K562 (cell line): ENCODE results near the gene PGM3. TPM values are rescaled to one million over a fixed set of nuclear protein-coding genes. Genes with fewer than 3 reads are reported as not detected.

ENCODE experiments used
- KDM2B ChIP-seq: fragments of 250-450 bp; sonication (Bioruptor Pico); IDR thresholded peaks from 2 replicates; pipeline ENCODE4 v1.8.0; 2021; ENCODE audit warnings: mild to moderate bottlenecking, moderate library complexity
- SNIP1 ChIP-seq: fragments of 450-650 bp; IDR thresholded peaks from 2 replicates; pipeline ENCODE4 v1.7.1; 2017; ENCODE audit warnings: low read depth, mild to moderate bottlenecking
- polyA plus RNA-seq, 8 experiments: library from polyadenylated mRNA; depleted of rRNA in 4 of 8; stranded (reverse) in 5 of 8; unstranded in 3 of 8; fragments of >200 nt; fragmentation: Nextera tagmentation in 2 of 8; fragmentation: Illumina TruSeq in 1 of 8; extraction: Ambion mirVana in 2 of 8; extraction: Trizol in 1 of 8; gene quantifications; 2 replicates each; pipeline versions ENCODE4 v1.2.1 to v1.2.3, GENCODE V29; 2011 to 2014; ENCODE audit warnings: inconsistent platforms in 1 of 8, missing spikeins in 1 of 8
- total RNA-seq, 7 experiments: library from RNA; depleted of rRNA in 6 of 7; stranded (reverse); fragments of >200 nt in 6 of 7; fragmentation: Illumina TruSeq in 2 of 7; extraction: Trizol in 2 of 7; gene quantifications; 2 replicates each; pipeline versions ENCODE4 v1.2.1 to v1.2.3, GENCODE V29; 2011 to 2021; ENCODE audit warnings: low replicate concordance in 1 of 7
- TF ChIP-seq, protein P1 (sequence below), 2 experiments: fragments of 450-650 bp in 1 of 2; sonication (generic) in 1 of 2; formaldehyde crosslinking in 1 of 2; IDR thresholded peaks; 2 replicates each; pipeline versions ENCODE4 v1.7.1 to v1.9.0; 2016 to 2022; ENCODE audit warnings: inconsistent platforms in 1 of 2, mild to moderate bottlenecking in 1 of 2, missing genetic modification reagents in 1 of 2
- TF ChIP-seq, protein P2 (sequence below): fragments of 450-650 bp; IDR thresholded peaks from 2 replicates; pipeline ENCODE4 v1.6.1; 2016; ENCODE audit warnings: borderline replicate concordance

Gene PGM3
- total and polyA plus RNA-seq, 9 of the 15 experiments (the other 6 are each of a cell fraction or from before 2014, with no cell fraction given), result 19.1 to 107 (median 50.5) TPM

DNA sequence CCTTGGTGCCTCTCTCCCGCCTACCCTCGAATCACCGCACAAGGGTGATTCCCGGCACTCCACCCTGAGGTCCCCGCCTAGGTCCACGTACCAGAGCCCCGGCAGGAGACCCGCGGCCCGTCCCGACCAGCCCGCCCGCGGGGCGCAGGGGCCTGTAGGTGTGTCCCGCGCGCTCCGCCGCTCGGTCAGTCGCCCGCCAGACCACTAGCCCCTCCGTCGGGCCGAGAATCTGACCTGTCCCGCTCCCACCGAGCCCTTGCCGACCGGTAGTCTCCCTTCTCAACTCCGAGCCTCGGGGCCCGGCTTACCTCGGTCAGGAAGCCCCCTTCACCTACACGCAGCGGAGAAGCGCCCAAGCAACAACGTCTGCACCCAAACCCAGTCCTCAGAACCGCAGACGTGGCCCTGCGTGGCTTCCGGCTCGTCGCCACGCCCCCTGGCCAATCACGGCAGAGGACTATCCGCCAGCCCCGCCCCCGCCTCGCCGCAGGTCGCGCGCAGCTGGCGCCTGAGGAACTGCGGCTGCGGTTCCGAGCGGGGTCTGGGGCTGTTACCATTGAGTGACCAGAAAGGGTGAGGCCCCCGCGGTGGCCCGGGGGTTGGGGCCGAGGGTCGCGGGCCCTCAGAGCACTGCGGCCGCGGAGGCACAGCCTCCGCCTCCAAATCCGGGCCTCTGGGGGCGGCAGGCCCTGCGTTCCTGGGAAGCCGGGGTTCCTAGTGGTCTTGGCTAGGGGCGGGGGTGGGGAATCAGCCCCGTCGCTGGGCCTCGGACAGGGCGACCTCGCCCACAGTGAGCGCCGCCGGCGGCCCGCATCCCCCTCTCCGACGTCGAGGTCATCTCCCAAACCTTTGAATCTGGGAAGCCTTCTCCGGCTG is at the start of gene PGM3, which contains the start of gene RWDD2A (continued):
- TF ChIP-seq, protein P1, sequence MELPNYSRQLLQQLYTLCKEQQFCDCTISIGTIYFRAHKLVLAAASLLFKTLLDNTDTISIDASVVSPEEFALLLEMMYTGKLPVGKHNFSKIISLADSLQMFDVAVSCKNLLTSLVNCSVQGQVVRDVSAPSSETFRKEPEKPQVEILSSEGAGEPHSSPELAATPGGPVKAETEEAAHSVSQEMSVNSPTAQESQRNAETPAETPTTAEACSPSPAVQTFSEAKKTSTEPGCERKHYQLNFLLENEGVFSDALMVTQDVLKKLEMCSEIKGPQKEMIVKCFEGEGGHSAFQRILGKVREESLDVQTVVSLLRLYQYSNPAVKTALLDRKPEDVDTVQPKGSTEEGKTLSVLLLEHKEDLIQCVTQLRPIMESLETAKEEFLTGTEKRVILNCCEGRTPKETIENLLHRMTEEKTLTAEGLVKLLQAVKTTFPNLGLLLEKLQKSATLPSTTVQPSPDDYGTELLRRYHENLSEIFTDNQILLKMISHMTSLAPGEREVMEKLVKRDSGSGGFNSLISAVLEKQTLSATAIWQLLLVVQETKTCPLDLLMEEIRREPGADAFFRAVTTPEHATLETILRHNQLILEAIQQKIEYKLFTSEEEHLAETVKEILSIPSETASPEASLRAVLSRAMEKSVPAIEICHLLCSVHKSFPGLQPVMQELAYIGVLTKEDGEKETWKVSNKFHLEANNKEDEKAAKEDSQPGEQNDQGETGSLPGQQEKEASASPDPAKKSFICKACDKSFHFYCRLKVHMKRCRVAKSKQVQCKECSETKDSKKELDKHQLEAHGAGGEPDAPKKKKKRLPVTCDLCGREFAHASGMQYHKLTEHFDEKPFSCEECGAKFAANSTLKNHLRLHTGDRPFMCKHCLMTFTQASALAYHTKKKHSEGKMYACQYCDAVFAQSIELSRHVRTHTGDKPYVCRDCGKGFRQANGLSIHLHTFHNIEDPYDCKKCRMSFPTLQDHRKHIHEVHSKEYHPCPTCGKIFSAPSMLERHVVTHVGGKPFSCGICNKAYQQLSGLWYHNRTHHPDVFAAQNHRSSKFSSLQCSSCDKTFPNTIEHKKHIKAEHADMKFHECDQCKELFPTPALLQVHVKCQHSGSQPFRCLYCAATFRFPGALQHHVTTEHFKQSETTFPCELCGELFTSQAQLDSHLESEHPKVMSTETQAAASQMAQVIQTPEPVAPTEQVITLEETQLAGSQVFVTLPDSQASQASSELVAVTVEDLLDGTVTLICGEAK (IDR thresholded peaks at IDR 0.05), result peak; percentile 57; the same call in 1 of the 2 replicates
- TF ChIP-seq, protein P1 (CRISPR knock-in tag; IDR thresholded peaks at IDR 0.05), result no peak
- TF ChIP-seq SNIP1 (no peak), KDM2B (CRISPR knock-in tag) (peak; percentile 78; the same call in 1 of the 2 replicates)
- TF ChIP-seq, protein P2, sequence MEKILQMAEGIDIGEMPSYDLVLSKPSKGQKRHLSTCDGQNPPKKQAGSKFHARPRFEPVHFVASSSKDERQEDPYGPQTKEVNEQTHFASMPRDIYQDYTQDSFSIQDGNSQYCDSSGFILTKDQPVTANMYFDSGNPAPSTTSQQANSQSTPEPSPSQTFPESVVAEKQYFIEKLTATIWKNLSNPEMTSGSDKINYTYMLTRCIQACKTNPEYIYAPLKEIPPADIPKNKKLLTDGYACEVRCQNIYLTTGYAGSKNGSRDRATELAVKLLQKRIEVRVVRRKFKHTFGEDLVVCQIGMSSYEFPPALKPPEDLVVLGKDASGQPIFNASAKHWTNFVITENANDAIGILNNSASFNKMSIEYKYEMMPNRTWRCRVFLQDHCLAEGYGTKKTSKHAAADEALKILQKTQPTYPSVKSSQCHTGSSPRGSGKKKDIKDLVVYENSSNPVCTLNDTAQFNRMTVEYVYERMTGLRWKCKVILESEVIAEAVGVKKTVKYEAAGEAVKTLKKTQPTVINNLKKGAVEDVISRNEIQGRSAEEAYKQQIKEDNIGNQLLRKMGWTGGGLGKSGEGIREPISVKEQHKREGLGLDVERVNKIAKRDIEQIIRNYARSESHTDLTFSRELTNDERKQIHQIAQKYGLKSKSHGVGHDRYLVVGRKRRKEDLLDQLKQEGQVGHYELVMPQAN, result peak; percentile 87
